Effector memory CD8-positive, alpha-beta T cell (primary cell): Measurements from ENCODE around the gene TMEM9B.
A peak's percentile ranks its signal among the peaks of the same experiment; 100 is the strongest.
"Not testable (repeated sequence)": the region's sequence is repeated elsewhere in the genome, so short reads cannot be mapped to it uniquely, and the experiment has no call there.

Source experiments
- ATAC-seq: fragments of 150-1000 bp; cut with Tn5 transposase; replicated peaks from 2 replicates; pipeline ENCODE4 v1.10.0; 2021; ENCODE audit warnings: mild to moderate bottlenecking, moderate library complexity
- DNase-seq, 3 experiments: peaks; one replicate each; pipeline ENCODE4 v3.0.0; 2021
- H3K27ac Mint-ChIP-seq, 2 donors: one replicate each; pipeline ENCODE4 v1.8.0; 2022; ENCODE audit warnings: mild to moderate bottlenecking in 2 of 2, mixed read lengths in 2 of 2, moderate library complexity in 2 of 2
- H3K27me3 Mint-ChIP-seq, 2 donors: one replicate each; pipeline ENCODE4 v1.8.0; 2022; ENCODE audit warnings: mixed read lengths in 2 of 2
- H3K36me3 Mint-ChIP-seq: one replicate; pipeline ENCODE4 v1.8.0; 2022; ENCODE audit warnings: mild to moderate bottlenecking, moderate library complexity, mixed read lengths; ENCODE audit not compliant: insufficient read depth
- H3K4me1 Mint-ChIP-seq, 2 donors: one replicate each; pipeline ENCODE4 v1.8.0; 2022; ENCODE audit warnings: low read depth in 2 of 2, mixed read lengths in 2 of 2
- H3K4me3 Mint-ChIP-seq, 2 donors: one replicate each; pipeline ENCODE4 v1.8.0; 2022; ENCODE audit warnings: mild to moderate bottlenecking in 2 of 2, mixed read lengths in 2 of 2, moderate library complexity in 2 of 2
- H3K9me3 Mint-ChIP-seq, 2 donors: one replicate each; pipeline ENCODE4 v1.8.0; 2022; ENCODE audit warnings: mixed read lengths in 2 of 2

The TMEM9B gene

DNA sequence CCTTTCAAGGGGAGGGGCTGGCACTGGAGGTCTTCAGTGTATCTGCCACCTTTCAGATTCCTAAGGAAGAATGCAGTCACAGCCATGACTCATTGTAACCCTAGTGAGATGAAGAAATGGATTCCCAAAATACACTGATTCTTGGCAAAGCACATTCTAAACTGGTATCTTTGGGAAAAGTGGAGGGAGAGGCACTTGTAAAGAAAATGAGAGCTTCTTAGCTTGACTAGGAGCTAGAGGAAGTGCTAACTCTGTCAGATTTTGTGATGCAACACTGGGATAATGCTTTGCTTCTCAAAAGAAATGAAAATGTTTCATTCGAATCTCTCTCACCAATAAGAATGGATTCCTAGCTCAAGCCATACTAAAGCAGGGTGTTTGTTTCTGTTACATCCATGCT is 25.2 kb upstream of the TMEM9B start:
- no peak for ATAC-seq
- Mint-ChIP-seq H3K4me3 (no peak overlapping the region), H3K36me3 (no peaks in the 10 kb centered on the region), H3K9me3 (no peaks in the 10 kb centered on the region), H3K27ac (peak overlapping the region in 1 of 2 donors; percentile 46), H3K27me3 (peaks cover 8 to 22% of the 10 kb centered on the region in 2 donors), H3K4me1 (no peaks in the 10 kb centered on the region)
- no peak for DNase-seq

DNA sequence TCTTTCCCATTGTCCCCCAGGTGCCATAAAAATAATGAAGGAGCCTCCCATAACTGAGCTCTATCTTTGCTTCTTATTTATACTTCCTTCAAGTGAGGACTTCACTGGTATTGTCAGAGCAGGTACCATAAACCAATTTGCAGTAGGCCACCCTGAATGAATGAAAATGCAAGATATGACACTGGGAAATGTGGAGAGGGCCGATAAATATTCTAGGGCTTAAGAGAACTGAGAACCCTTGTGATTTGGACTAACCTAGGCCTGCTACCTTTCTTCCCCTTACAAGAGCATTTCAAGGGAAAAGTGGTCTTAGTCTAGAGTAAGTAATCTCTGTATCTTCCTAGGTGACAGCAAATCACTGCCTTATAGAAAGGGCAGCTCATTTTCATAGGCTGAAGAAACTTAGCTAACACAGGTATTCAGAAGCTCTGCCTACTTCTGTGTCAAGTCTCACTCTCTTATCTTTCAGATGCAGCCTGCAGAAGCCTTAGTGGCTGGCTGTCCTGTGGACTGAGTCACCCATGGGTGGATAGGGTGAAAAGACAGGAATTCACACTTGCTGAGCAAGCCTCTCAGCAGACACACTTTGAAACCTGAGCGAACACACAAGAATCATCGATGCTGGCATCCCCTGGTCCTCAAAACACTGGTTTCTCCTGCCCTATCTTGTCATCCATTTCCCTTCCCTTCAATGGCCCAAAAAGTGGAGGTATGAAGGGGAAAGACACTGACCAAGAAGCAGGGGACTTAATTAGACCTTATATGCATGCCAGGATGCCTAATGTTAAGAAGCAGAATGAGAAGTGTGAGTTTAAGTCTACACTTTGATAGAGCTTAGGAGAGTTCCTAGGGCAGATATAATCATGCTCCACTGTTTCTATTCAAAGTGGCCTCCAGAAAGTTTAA is 24.3 kb upstream of the TMEM9B start:
- H3K4me1 Mint-ChIP-seq, result no peaks in the 10 kb centered on the region
- ATAC-seq (no peak), DNase-seq (no peak)
- H3K9me3 Mint-ChIP-seq, result no peaks in the 10 kb centered on the region
- H3K4me3 Mint-ChIP-seq, result no peak overlapping the region
- peaks cover 8 to 22% of the 10 kb centered on the region in 2 donors for H3K27me3 Mint-ChIP-seq
- no peaks in the 10 kb centered on the region for H3K36me3 Mint-ChIP-seq
- H3K27ac Mint-ChIP-seq, result peak overlapping the region in 1 of 2 donors; percentile 46

DNA sequence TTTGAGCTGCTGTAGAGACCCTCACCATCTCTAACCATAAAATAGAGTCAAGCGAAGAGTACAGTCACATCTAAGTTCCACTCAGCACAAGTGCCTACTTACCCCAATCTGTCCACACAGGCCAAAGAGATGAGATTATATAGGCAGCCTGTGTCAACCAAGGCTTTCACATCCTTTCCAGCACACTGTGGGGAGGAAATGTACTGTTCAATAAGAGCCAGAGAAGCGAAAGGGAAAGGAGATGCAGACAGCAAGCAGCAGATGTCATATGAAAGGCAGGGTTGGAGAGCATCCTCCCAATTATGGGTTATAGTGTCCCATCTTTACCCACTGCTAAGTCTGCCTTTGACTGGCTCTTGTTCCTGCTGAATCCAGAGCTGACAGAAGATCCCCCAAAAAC is 23.2 kb upstream of the TMEM9B start:
- ATAC-seq, result no peak
- no peak for DNase-seq
- no peaks in the 10 kb centered on the region for H3K9me3 Mint-ChIP-seq
- H3K36me3 Mint-ChIP-seq, result no peaks in the 10 kb centered on the region
- H3K27ac Mint-ChIP-seq, result no peak overlapping the region
- peaks cover 8 to 22% of the 10 kb centered on the region in 2 donors for H3K27me3 Mint-ChIP-seq
- H3K4me3 Mint-ChIP-seq, result no peak overlapping the region
- H3K4me1 Mint-ChIP-seq, result no peaks in the 10 kb centered on the region

DNA sequence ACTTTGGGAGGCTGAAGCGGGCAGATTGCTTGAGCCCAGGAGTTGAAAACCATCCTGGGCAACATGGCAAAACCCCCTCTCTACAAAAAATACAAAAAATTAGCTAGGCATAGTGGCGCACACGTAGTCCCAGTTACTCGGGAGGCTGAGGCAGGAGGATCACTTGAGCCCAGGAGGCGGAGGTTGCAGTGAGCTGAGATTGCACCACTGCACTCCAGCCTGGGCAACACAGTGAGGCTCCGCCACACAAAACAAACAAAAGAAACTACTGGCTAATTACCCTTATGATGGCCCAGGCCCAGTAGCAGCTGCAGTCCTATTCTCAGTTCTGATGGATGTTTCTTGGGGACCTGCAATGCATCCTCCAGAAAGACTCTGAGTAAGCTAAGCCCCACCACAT is 22.5 kb upstream of the TMEM9B start:
- H3K27me3 Mint-ChIP-seq, result peaks cover 8 to 22% of the 10 kb centered on the region in 2 donors
- not testable (repeated sequence) for H3K9me3 Mint-ChIP-seq, DNase-seq, H3K27ac Mint-ChIP-seq, H3K4me1 Mint-ChIP-seq, H3K4me3 Mint-ChIP-seq, H3K36me3 Mint-ChIP-seq, ATAC-seq

DNA sequence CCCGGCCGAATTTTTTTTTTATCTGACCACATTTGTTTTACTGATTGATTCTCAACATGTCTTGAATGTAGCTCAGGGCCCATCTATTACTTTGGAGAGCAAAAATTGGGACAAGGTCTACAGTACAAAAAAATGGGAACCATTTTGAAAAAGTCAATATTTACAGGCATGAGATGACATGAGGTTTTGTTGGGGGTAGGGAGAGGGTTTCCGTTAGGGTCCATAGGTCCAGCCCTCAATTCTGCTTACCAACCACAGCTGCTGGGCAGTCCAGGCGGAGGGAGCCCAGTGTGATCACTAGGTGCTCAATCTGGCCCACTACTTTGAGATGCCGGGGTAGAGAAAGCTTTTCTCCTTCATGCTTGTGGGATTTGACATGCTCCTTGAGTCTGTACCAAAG is 21.2 kb upstream of the TMEM9B start:
- Mint-ChIP-seq H3K4me1 (no peaks in the 10 kb centered on the region), H3K9me3 (no peaks in the 10 kb centered on the region), H3K4me3 (no peak overlapping the region), H3K36me3 (no peaks in the 10 kb centered on the region), H3K27me3 (peaks cover 8 to 22% of the 10 kb centered on the region in 2 donors), H3K27ac (no peak overlapping the region)
- no peak for ATAC-seq
- DNase-seq, result no peak

DNA sequence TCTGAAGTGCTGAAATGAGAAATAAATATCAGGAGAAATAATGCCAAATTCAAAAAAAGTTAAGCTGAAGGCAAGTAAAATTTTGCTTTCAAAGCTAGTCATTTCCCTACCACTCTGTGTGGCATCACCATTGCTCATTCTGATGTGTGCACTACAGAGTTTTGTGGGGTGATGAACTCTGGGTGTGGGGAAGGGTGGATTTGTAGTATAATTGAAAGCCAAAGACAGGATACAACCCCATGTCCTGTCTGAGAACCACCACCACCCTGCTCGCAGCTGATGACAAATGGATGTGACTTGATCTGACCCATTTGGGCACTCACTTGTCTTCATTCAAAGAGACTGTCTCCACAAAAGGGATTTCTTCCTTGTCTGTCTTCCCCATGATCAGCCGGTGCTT is 19.3 kb upstream of the TMEM9B start:
- H3K27me3 Mint-ChIP-seq, result peaks cover 0 to 14% of the 10 kb centered on the region in 2 donors
- H3K36me3 Mint-ChIP-seq, result no peaks in the 10 kb centered on the region
- no peaks in the 10 kb centered on the region for H3K4me1 Mint-ChIP-seq
- no peak for DNase-seq
- no peaks in the 10 kb centered on the region for H3K9me3 Mint-ChIP-seq
- H3K27ac Mint-ChIP-seq, result no peak overlapping the region
- ATAC-seq, result no peak
- H3K4me3 Mint-ChIP-seq, result no peak overlapping the region

DNA sequence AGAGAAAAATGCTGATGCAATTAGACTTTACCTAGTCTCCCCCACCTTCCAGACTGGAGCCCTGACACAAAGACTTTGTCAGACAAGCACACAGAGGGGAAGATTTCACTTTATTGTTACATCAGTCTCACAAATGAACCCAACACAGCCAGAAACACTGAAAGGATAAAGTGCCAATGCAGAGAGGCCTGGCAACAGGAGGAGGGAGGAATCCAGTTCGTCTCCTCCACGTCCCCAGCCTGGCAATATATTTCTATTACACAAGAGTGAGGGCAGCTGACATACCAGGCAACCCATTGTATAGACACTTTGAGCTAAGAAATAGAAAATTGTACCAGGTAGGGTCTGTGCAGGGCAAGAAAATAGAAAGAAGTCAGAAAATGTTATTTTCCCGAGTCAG is 16.2 kb upstream of the TMEM9B start:
- Mint-ChIP-seq H3K9me3 (no peaks in the 10 kb centered on the region), H3K27ac (no peak overlapping the region), H3K4me3 (no peak overlapping the region), H3K36me3 (no peaks in the 10 kb centered on the region), H3K27me3 (no peaks in the 10 kb centered on the region), H3K4me1 (no peaks in the 10 kb centered on the region)
- DNase-seq (no peak), ATAC-seq (no peak)

DNA sequence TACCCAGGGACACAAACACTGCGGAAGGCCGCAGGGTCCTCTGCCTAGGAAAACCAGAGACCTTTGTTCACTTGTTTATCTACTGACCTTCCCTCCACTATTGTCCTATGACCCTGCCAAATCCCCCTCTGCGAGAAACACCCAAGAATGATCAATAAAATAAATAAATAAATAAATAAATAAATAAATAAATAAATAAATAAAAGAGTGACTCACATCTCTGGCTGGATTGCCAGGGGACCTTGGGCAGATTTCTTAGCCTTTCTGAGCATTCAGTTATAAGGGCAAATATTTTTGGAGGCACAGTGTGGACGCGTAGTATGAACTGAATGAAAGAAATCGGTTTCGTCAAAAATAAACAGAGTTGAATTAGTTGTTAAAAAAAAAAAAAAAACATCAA is 15.1 kb upstream of the TMEM9B start:
- H3K4me3 Mint-ChIP-seq, H3K9me3 Mint-ChIP-seq, H3K4me1 Mint-ChIP-seq, H3K36me3 Mint-ChIP-seq, H3K27me3 Mint-ChIP-seq, H3K27ac Mint-ChIP-seq, DNase-seq, ATAC-seq: not testable (repeated sequence)

DNA sequence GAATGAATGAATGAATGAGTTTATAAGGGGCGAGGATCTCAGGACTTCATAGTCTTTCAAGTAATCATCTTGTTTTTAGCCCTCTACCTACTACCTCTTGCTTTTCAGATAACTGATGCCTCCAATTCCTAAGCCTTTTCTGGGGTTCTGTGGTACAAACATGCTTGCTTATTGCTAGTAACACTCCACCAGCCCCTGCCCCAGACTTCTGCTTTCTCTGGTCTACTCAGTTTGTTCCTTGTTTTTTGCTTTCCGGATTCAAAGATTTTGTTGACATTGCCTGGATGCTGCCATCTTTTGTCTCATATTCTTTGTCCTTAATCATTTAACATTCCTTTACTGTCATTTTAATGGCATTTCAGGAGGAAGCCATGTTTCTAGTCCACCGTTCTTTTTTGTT is 8.9 kb upstream of the TMEM9B start:
- Mint-ChIP-seq H3K9me3 (no peaks in the 10 kb centered on the region), H3K27ac (peak overlapping the region in 1 of 2 donors; percentile 16), H3K4me3 (no peak overlapping the region), H3K4me1 (no peaks in the 10 kb centered on the region), H3K36me3 (no peaks in the 10 kb centered on the region), H3K27me3 (no peaks in the 10 kb centered on the region)
- ATAC-seq (no peak), DNase-seq (no peak)

DNA sequence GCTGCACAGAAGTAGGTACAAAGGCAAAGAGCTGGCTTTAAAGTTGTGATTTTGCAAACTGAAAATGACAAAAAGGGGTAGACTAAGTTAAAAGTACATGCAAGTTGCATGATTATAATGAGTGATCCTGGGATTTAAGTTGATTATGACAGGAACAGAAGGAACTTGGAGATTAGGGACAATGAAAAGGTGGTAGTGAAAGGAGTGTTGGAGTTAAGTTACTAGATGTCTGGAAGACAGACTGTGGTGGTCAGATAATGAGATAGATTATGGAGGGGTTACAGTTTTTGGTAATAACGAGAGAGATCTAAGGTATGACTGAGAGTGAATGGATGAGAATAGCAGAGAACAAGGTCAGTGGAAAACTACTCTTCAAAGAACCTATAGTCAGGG is 7.7 kb upstream of the TMEM9B start:
- Mint-ChIP-seq H3K9me3 (no peaks in the 10 kb centered on the region), H3K4me3 (no peak overlapping the region), H3K4me1 (no peaks in the 10 kb centered on the region), H3K27me3 (no peaks in the 10 kb centered on the region), H3K27ac (no peak overlapping the region), H3K36me3 (no peaks in the 10 kb centered on the region)
- ATAC-seq, result no peak
- DNase-seq, result no peak

DNA sequence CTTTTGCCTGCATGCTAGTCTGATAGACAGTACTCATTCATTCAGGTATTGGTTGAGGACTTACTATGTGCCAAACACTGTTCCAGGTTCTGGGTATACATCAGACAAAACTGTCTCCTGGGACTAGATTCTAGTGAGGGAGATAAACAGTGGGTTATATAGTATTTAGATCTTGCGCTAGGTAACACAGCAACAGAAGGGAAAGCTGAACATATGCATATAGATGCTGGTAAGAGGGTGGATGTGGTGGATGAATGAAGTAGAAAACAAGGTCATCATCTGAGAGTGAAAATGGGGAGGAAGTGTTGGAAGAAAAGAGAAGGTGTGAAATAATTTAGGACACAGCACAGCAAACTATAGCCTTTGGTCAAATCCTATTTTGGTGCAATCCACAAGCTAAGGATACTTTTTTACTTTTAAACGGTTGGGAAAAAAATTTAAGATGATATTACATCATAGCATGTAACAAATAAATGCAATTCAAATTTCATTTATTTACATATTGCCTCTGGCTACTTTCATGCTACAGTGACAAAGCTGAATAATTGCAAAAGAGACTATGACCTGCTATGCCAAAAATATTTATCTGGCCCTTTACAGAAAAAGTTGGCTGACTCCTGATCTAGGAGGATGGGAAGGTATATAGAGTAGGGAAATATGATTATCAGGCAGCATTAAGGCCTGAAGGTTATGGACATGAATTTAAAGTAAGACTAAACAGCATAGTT is 7.1 kb upstream of the TMEM9B start:
- H3K27ac Mint-ChIP-seq, result no peak overlapping the region
- no peaks in the 10 kb centered on the region for H3K9me3 Mint-ChIP-seq
- ATAC-seq, result no peak
- no peaks in the 10 kb centered on the region for H3K4me1 Mint-ChIP-seq
- H3K27me3 Mint-ChIP-seq, result no peaks in the 10 kb centered on the region
- DNase-seq, result no peak
- H3K36me3 Mint-ChIP-seq, result no peaks in the 10 kb centered on the region
- H3K4me3 Mint-ChIP-seq, result no peak overlapping the region

DNA sequence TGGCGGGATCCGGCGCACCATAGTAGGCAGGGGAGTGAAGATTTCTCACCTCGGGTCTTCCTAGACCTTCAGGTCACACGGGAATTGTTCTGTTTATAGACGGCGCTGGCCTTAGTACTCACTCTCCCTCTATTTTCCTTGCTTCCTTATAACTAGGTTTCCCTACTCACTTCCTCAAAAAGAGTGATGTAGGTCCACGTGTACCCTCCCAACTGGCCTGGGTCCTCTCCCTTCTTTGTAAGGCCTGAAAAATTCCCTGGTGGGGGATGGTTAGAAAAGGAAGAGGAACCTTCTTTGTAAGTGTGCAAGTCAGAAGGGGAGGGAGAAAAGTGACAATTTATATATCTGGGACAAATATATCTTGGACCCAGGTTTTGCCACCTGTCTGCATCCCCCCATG is 2.9 kb upstream of the TMEM9B start:
- Mint-ChIP-seq H3K4me1 (peaks cover 13 to 24% of the 10 kb centered on the region in 2 donors), H3K36me3 (peaks cover 6% of the 10 kb centered on the region), H3K27ac (no peak overlapping the region), H3K4me3 (no peak overlapping the region), H3K27me3 (no peaks in the 10 kb centered on the region), H3K9me3 (no peaks in the 10 kb centered on the region)
- ATAC-seq, result no peak
- no peak for DNase-seq

DNA sequence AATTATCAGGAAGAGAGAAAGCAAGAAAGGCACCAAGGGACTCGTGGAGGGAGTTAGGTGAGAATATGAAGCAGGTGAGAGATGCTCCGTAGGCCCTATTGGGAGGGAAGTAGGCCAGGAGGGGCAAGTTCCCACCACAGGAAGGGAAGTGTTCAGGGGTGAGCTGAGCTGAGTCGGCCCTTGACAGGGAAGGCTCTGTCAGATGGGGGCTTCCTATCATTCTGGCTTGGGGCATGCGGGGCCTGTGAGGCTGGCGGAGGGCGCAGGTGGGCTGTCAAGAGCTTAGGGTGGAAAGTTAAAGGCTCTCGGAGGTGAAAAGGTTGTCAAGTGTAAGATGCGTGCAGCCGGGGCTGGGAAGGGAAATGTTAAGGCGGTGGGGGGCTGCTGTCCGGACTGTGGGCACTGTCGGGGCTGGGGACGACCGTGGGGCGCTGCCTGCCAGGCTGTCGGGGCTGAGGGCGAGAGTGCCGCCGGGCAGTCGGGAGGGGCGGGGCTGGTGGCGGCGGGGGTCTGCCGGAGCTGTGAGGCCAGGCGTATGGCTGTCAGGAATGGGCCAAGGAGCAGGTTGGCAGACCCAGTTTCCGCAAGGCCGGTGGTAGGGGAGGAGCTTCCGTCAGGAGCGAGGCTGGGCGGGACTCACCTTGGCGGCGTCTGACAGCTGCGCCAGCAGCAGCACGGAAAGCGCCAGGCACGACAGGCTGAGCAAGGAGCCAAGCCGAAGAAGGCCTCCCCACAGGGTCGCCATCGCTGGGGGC is 496 bp downstream of the TMEM9B start:
- H3K4me3 Mint-ChIP-seq, result peak overlapping the region; percentile 90 to 95
- DNase-seq, result peak; percentile 62 to 67 (median 65)
- peaks cover 18 to 29% of the 10 kb centered on the region in 2 donors for H3K4me1 Mint-ChIP-seq

More for the DNA sequence above, 496 bp downstream of the TMEM9B start:
- H3K36me3 Mint-ChIP-seq, result peaks cover 10% of the 10 kb centered on the region
- H3K9me3 Mint-ChIP-seq, result no peaks in the 10 kb centered on the region
- H3K27ac Mint-ChIP-seq, result peak overlapping the region; percentile 96
- H3K27me3 Mint-ChIP-seq, result no peaks in the 10 kb centered on the region
- peak; percentile 74 for ATAC-seq
